GM18498 (cell line): ENCODE results near the gene ARHGEF26.
A peak's percentile ranks its signal among the peaks of the same experiment; 100 is the strongest.
"Not testable (repeated sequence)": the region's sequence is repeated elsewhere in the genome, so short reads cannot be mapped to it uniquely, and the experiment has no call there.

Experiments
- ATAC-seq: cut with Tn5 transposase; IDR thresholded peaks from one replicate; pipeline ENCODE4 v1.9.1; 2021; ENCODE audit warnings: mild to moderate bottlenecking, moderate library complexity; ENCODE audit not compliant: unreplicated experiment

The ARHGEF26 gene, protein sequence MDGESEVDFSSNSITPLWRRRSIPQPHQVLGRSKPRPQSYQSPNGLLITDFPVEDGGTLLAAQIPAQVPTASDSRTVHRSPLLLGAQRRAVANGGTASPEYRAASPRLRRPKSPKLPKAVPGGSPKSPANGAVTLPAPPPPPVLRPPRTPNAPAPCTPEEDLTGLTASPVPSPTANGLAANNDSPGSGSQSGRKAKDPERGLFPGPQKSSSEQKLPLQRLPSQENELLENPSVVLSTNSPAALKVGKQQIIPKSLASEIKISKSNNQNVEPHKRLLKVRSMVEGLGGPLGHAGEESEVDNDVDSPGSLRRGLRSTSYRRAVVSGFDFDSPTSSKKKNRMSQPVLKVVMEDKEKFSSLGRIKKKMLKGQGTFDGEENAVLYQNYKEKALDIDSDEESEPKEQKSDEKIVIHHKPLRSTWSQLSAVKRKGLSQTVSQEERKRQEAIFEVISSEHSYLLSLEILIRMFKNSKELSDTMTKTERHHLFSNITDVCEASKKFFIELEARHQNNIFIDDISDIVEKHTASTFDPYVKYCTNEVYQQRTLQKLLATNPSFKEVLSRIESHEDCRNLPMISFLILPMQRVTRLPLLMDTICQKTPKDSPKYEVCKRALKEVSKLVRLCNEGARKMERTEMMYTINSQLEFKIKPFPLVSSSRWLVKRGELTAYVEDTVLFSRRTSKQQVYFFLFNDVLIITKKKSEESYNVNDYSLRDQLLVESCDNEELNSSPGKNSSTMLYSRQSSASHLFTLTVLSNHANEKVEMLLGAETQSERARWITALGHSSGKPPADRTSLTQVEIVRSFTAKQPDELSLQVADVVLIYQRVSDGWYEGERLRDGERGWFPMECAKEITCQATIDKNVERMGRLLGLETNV

DNA sequence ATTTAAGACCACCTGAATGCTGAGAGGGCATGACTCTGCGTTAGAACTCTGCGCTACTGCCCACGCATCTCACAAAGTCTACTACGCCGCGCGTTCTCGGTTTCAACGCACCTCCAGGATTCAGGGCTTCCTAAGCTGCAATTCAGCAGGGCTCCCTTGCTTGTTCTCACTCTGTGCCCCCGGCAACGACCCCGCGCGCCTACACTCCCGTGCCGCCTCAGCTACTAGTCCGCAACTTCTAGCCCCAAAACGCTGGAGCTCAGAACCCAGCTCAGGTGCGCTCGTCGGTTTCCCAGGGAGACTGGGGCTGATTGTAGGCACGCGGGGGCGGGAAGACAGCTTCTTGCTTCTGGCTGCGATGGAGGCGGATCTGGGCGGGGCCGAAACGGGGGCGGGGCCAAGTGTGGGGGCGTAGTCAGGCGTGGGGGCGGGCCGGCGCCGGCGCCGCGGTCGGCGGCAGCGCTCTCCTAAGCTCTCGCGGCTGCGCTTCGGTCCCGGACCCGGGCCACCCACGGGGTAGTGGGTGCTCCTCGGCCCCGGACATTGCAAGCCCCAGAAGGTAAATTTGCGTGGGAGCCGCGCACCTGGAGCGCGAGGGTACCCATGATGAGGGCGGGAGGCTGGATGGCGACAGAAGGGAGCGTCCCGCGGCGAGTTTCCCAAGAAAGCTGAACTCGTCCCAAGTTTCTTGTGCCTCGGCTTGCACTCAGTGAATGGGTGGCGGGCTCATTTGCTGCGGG is at the start of gene ARHGEF26:
Gene ARHGEF26 (plus strand): TSS at position 430 of the 740 bp plus-strand sequence. CDS start 603 bp downstream, outside the sequence.
- ATAC-seq = peak; percentile 75

DNA sequence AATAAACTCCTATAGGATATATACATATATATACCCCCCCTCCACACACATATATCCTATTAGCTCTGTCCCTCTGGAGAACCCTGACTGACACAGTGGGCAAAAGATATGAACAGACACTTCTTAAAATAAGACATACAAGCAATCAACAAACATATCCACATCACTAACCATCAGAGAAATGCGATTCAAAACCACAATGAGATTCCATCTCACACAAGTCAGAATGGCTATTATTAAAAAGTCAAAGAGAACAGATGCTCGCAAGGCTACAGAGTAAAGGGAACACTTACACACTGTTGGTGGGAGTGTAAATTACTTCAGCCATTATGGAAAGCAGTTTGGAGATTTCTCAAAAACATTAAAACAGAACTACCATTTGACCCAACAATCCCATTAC is 46.2 kb upstream of the ARHGEF26 start:
- no peak for ATAC-seq

DNA sequence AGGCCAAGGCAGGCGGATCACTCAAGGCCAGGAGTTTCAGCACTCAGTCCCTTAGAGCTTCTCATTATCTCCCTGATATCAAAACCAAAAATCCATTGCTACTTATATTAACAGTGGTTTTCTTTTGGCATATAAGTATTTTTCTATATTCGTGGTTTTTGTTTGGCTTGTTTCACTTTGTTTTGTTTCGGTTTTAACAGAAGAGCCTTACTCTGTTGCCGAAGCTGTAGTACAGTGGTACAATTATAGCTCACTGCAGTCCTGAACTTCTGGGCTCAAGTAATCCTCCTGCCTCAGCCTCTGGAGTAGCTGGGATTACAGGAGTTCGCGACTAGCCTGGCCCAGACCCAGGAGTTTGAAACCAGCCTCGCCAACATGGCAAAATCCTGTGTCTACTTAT is 42.5 kb upstream of the ARHGEF26 start:
- ATAC-seq = no peak

DNA sequence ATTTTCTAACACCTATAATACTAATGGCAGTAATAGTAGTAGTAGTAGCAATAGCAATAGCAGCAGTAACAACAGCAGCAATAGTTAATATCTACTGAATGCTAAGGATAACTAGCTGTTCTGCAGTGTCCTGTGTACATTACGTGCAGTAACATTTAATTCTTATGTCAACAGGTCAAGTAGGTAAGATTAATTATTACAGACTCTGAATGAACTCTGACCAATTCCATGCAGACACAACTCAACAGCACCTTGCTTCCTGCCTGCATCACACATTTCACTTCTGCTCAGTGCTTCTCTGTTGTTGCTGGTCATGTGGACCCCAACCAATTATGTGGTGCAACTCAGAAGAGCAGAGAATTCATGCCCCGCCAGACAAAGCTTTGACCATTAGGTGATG is 39.9 kb upstream of the ARHGEF26 start:
- ATAC-seq = no peak

DNA sequence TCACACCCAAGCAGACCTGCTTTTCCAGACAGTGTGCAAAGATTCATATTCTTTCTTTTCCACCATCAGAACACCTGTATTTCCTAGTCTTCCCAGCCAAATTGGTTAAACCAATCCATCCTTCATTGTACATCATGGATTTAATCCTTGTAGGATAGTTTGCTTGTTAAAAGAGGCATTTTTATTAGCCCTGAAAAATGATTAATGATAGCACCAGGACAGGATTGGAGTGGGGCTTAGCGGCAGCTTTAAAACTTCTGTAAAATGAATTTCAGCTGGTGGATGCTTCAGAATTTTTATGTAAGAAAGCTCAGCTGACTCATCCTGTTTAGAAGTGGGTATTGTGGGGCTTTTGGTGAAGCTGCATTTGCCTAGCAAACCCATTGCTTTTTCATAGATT is 36.1 kb upstream of the ARHGEF26 start:
- no peak for ATAC-seq

DNA sequence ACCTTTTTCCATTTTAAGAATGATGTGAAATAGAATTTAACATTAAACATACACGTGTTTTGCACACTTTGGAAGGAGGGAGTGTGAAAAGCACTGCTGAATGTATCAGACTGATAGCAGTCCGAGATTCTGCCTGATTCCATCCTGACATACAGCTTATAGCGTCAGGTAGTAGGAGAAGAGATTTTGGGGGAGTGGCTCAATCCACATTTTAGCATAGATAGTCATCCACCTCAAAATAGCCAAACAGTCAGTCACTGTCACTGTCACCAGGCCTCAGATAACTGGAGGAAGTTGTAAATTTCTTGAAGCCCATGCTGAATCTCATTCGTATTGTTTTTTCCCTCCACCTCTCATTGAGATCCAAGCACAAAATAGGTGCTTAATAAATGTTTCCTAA is 35.4 kb upstream of the ARHGEF26 start:
- no peak for ATAC-seq

DNA sequence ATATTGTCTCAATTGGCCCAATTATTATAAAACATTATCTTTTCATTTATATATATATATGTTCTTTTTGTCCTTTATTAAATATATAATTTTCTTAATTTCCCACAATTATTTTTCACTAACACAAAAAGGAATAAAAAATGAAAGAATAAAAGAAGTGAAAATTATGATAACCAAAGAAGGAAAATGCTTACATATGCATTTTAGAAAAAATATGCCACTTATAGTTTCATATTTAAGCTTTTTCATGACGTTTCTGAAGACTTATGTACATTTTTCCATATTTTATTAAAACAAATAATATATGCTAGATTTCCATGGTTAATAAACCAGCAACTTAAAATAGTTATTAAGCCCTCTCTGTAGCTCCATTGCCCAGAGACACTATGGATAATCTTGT is 34.9 kb upstream of the ARHGEF26 start:
- no peak for ATAC-seq

DNA sequence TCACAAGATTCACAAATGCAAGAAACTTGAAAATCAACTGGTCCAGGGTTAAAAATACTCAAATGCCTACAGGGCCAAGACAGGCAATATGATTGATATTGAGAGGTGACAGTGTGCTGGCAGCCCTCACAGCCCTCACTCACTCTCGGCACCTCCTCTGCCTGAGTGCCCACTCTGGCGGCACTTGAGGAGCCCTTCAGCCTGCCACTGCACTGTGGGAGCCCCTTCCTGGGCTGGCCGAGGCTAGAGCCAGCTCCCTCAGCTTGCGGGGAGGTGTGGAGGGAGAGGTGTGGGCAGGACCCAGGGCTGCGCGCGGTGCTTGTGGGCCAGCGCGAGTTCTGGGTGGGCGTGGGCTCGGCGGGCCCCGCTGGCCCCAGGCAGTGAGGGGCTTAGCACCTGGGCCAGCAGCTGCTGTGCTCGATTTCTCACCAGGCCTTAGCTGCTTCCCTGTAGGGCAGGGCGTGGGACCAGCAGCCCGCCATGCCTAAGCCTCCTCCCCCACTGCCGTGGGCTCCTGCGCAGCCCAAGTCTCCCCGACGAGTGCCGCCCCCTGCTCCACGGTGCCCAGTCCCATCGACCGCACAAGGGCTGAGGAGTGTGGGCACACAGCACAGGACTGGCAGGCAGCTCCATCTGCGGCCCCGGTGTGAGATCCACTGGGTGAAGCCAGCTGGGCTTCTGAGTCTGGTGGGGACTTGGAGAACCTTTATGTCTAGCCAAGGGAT is 33.3 kb upstream of the ARHGEF26 start:
- ATAC-seq = not testable (repeated sequence)

DNA sequence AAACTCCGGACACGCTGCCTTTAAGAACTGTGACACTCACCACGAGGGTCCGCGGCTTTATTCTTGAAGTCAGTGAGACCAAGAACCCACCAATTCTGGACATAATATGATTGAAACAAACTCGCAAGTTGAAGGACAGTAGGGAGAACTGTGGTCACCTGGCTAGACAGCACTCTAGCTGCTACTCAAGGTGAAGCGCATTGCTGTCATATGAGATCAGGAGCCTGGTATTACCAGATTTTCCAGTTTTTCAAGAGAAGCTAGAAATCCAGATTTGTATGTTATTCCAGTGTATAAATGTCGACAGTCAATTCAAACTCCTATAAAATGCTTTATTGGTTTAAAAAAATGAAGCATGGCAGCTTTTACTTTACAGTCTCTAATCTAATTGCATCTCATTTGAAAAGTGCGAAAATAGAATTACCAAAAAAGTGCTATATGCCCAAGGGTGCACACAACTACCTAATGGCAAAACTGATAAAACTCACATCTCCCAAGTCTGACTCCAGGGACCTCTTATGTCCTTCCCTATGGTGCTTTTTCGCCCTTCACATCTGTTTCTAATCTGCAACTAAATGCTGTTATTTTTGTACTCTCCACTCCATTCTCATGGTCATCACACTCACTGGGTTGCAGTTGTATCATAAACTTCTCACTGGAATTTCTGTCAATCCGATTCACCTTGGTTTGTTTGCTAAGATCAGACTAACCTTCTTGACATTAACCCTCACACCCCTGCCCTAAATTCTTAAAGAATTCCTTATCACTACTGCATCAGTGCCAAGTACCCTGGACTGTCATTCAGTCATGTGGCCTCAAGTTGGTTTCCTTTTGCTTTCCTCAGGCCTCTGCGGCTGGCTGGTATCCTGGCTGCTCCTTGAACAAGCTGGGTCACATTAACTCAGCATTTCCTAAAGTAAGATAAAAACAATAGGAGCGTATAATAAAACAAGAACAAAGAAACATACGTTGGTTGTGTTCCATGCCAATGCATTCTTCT is 31.5 kb upstream of the ARHGEF26 start:
- no peak for ATAC-seq

DNA sequence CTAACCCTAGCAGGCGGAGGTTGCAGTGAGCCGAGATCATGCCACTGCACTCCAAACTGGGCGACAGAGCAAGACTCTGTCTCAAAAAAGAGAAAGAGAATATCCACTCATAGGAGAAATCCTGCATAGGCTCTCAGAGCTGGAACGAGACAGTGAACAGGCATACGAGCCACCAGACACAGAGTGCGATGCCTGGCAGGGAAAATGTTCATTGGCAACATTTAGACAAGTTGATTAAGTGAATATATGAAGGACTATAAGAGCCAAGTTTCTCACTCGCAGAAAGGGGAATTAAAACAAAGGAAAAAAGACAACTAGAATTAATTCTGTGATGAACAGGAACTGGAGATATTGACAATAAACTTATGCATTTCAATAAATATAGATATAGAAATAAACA is 27.1 kb upstream of the ARHGEF26 start:
- ATAC-seq = no peak

DNA sequence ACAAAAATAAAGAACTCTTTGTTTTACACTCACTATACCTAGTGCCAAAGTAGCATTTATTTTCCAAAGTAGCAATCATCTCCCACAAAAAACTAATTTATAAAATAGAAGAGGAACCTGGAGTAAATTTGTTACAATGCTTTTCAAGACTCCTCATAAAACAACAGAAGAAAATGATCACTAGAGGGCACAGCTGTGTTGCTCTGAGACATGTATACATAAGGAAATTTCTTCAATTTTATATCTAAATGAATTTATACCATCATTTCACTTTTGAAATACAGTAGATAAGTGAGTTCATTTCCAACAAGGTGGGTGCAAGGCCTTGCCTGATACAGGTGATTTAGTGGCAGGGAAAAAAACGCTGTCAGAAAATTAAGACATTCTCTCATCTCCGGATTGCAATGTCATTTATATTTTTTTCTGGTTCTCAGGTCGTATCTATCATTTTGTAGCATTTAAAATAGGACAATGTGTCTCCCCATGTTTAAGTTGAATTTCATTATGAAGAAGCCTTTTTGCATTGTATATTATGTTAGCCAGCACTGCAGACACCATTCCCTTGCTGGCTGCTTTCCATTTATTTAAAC is 25.3 kb upstream of the ARHGEF26 start:
- ATAC-seq = no peak

DNA sequence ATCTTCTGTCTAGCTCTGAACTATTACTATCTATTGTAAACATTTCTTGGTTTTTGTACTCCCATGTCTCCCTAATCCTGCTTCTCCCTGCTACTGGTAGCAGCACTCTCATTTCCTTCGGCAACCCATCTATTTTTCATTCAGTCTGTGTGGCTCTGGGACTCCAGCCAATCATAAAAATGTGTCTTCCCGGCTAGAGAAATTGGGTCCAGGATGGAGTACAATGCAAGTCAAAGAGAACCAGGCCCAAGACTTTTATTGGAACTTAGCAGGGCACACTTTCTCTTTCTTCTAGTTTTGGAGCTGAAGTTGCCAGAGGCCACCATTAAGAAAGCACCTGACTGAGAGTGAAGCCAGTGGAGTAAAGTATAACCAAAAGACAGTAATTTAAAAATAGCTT is 22.8 kb upstream of the ARHGEF26 start:
- no peak for ATAC-seq

DNA sequence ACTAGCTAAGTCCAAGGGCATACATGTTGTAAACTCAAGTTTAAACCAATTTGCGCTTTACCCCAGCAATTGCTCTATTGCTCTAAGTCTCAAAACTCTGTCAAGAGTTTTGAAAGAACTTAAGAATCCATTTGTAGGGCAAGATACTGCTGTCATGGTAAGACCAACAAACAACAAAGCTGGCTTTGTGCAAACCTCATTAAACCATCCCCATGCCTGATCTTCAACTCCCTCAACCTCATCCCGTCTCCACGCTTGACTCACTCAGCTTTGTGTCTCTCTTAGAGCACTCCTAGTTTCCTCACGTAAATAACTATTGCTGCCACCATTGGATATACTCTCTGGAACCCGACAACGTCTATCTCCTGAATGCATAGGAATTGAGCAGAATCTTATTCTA is 20.6 kb upstream of the ARHGEF26 start:
- no peak for ATAC-seq

DNA sequence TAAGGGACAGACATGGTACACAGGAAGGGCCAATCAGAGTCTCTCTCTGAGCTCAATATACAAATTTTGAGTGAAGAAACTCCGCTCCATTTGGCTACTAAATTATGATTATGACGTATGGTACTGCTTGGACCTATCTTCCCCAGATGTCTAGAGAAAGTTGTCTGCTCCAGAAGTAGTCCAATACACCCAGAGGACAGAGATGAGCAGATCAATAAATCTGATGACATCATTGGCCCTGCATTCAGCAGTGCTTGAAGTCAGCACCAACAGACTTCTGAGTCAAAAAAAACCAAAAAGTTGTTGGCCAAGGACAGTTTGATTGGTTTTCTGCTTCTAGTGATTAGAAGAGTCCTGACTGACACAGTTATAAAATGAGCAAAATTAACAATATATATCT is 19.9 kb upstream of the ARHGEF26 start:
- no peak for ATAC-seq

DNA sequence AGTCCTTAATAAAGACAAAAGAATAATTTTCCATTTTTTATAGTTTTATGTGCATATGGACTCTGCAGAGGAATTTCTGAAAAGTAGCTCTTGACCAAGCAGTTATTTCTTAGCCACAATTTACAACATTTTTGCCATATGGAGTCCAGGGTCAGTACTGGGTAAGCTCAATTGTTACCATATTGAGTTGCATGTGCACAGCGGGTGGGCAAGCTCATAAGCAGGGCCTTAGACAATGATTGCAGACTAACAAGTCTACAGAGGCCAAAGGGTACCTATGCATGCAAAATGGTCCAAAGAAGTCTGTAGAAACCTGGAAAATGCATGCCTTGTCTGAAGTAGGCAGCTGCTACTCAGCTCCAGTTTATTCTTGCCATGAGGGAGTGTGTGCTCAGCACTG is 19.0 kb upstream of the ARHGEF26 start:
- no peak for ATAC-seq

DNA sequence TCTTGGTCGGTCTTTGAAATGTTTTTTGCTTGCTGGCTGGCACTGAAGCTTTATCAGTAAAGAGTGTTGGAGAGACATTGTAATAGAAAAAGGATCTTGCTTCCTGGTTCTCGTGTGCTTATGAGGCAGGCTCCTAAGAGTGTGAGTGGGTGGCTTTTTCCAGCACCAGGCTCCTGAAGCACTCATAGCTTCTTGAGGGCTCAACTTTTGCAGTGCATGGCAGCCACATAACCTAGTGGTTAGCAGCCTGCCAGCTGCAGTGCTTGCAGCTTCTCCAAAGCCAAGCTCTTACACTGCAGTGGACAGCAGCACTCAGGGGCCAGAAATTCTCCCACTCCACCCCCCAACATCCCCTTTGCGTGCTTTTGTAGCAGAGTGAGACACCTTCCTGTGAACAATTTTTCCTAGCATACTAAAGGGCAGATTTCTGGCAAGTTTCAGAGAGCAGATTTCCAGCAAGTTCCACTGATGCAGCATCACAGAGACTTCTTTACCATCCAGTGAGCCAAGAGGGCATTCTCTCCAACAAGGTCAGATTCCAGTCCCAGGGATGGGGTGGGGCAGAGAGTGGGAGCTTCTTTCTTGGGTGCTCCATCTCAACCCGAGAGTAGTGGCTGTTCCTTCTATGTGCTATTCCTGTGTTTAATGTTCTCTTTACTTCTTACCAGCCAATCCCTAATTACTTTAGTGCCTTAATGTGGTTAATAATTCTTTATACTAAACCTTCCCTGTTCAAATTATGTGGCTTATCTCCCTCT is 15.8 kb upstream of the ARHGEF26 start:
- ATAC-seq = no peak

DNA sequence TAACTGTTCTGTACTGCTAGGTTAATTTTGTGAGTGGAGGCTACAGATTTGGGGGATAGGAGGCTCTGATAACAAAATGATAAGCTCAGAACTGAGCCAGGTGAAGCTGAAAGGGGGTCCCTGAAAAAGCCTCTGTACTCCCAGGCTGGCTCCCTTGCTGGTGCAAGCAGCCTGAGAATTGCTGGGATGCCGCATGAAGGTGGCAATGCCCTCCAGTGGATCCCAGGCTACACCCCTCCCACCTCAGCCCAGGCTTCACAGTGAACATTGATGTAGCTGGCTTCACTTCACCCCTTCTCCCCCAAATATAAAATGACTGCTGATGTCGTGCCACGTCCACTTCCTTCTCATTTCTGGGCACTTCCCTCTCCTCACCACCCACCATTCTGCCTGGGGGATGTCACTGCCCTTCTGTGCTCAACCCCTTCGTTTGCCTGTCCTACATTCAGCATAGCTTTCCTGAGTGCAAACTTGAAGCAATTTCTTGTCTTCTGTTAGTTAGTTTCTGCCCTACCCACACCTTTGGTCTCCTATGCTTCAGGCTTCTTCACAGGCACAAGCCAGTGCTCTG is 9.7 kb upstream of the ARHGEF26 start:
- ATAC-seq = no peak
